ENCODE measurements around the gene OCEL1.
"Not testable (repeated sequence)": the region's sequence is repeated elsewhere in the genome, so short reads cannot be mapped to it uniquely, and the experiment has no call there.

The OCEL1 gene

GRCh38 chr19:17226002-17226933, at the start of gene OCEL1:
Gene OCEL1, plus strand, starts transcription at chr19:17226226. Its CDS starts 22 bp downstream, at chr19:17226248.
- peak; percentile 94 for DNase-seq (ENCODE audit: low read depth)

DNA sequence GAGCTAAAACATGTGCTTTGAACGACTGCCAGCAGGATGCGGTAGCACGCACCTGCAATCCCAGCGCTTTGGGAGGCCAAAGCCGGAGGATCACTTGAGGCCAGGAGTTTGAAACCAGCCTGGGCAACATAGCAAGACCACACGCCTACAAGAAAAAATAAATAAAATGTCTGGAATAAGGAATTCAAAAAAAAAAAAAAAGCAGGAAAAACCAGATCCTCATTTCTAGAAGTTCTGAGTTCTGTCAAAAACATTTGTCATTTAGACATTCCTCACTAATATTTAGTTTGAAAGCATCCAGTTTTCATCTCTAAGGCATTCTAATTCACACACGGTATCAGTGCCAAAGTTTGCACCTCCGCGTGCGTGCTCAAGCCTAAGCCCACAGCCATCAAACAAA, 47.7 kb upstream of the OCEL1 start:
- no peak for DNase-seq (ENCODE audit: low read depth)

DNA sequence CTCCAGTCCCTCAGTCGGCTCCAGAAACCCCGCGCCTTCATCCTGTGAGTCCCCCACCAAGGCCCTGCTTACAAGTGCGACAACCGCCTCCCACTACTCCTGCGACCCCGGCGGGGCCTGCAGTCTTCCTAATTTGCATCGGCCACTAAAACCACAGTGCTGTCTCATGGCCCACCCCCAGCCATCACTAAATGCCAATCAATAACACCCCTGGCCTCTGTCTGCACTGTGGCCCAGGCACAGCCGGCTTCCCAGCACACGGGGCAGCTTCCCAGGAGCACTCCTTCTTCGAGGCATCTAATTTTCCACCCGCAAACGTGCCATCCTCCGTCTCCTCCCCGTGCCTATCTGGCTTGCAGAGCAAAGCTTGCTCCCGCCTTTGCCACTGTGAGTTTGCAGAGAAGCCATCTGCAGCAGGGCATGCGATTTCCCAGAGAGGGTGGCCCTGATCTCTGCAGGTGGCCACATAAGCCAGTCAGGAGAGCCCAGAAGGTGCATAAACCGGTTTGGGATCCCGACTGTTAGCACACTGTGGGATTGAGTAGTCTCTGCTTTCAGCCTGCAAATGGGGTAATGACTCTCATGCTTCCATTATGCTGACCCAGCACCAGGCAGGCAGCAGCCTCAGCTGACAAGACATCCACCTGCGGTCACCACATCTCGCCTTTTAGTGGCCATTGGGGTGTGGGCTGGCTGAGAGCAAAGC, 44.9 kb upstream of the OCEL1 start:
- DNase-seq (ENCODE audit: low read depth): no peak

DNA sequence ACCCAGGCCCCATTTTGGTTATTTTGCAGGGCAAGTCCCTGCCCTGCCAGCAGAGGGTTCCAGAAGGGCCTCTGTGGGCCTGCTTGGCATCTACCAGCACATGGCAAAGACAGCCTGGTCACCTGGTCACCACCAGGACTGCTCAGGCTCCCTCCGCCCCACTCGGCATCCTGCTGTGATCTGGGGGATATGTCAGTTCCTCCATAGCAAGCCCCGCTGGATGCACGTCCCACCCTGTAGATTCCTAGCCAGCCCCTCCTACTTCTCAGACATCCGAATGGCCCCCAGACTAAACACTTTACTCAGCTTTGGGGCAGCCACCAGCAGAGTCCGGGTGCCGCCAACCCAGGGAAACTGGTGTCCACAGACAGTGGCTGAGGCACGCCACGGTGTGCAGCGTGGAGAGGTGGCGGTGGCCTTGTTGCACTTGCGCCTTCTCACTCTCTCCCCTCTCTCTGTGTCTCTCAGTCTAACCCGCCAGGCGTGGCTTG, 42.7 kb upstream of the OCEL1 start:
- DNase-seq (ENCODE audit: low read depth): no peak

- DNase-seq (ENCODE audit: low read depth): no peak
Observed at GRCh38 chr19:17183858-17184321, 42.1 kb upstream of the OCEL1 start.

GRCh38 chr19:17184371-17184841, 41.6 kb upstream of the OCEL1 start:
- peak; percentile 17 for DNase-seq (ENCODE audit: low read depth)

DNA sequence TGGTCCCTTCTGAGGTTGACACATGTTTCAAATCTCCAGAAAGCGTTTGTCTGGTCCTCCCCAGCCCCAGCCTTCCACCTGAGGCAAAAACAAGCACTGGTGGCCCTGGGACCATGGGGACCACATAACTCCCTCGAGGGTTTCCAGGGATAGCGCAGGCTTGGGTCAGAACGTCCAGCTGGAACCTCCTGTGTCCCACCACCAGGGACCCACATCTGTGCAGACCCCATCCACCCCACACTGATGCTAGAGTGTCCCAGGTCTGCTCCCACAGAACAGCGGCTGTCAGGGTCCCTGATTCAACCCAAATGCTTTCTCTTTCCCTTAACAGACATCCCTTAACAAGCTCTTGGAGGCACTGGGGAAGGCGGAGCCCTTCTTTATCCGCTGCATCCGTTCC, 40.4 kb upstream of the OCEL1 start:
- DNase-seq (ENCODE audit: low read depth): no peak

DNA sequence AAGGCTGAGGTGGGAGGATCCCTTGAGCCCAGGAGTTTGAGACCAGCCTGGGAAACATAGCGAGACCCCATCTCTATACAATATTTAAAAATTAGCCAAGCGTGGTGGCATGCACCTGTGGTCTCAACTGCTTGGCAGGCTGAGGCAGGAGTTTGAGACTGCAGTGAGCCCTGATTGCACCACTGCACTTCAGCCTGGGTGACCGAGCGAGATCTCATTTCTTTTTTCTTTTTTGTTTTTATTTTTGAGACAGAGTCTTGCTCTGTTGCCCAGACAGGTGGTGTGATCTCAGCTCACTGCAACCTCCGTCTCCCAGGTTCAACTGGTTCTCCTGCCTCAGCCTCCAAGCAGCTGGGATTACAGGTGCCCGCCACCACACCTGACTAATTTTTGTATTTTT, 34.3 kb upstream of the OCEL1 start:
- DNase-seq (ENCODE audit: low read depth): not testable (repeated sequence)

GRCh38 chr19:17192751-17193150, 33.3 kb upstream of the OCEL1 start:
- DNase-seq (ENCODE audit: low read depth): no peak

- DNase-seq (ENCODE audit: low read depth): no peak
Observed at GRCh38 chr19:17194608-17195007, 31.4 kb upstream of the OCEL1 start.

GRCh38 chr19:17195106-17195505, 30.9 kb upstream of the OCEL1 start:
- no peak for DNase-seq (ENCODE audit: low read depth)

- DNase-seq (ENCODE audit: low read depth): no peak
Observed at GRCh38 chr19:17196610-17197009, 29.4 kb upstream of the OCEL1 start.

GRCh38 chr19:17197666-17198065, 28.4 kb upstream of the OCEL1 start:
- no peak for DNase-seq (ENCODE audit: low read depth)

DNA sequence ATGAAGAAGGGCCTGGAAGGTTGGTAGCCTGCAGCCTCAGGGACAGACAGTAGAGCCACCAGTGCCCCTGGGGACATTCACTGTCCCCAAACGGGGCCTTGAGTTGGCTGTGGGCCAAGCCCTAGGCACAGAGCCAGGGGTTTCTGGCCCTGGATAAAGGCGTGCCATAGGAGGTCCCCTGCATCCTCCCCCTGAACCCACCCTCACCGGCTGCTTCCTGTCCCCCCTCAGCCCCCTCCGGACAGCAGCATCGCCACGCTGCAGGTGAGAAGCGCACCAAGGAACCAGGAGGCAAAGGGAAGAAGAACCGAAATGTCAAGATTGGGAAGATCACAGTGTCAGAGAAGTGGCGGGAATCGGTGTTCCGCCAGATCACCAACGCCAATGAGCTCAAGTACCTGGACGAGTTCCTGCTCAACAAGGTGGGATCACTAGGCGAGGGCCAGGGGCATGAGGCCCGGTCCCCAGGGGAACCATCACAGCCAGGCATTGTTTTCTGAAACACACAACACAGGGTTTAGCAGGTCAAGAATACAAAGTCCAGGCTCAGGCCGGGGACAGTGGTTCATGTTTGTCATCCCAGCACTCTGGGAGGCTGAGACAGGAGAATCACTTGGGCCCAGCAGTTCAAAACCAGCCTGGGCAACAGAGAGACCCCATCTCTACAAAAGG, 25.5 kb upstream of the OCEL1 start:
- DNase-seq (ENCODE audit: low read depth): no peak

- DNase-seq (ENCODE audit: low read depth): no peak
Observed at GRCh38 chr19:17202249-17202648, 23.8 kb upstream of the OCEL1 start.

DNA sequence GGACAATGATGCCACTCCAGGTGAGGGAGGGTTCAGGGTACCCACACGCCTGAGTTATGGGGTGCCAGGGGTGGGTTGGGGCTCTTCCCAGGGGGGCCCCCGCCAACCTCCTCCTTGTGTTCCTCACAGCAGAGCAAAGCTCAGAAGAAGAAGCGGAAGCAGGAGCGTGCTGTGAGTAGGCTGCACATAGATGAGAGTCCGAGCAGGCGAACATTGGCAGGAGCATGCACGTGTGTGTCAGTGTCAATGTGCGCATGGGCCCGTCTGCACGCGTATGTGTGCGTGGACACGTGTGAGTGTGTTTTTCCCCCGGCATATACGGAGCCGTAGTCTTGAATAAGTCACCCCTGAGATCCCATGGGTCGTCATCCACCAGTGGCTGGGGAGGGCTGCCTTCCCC, 23.3 kb upstream of the OCEL1 start:
- no peak for DNase-seq (ENCODE audit: low read depth)

DNA sequence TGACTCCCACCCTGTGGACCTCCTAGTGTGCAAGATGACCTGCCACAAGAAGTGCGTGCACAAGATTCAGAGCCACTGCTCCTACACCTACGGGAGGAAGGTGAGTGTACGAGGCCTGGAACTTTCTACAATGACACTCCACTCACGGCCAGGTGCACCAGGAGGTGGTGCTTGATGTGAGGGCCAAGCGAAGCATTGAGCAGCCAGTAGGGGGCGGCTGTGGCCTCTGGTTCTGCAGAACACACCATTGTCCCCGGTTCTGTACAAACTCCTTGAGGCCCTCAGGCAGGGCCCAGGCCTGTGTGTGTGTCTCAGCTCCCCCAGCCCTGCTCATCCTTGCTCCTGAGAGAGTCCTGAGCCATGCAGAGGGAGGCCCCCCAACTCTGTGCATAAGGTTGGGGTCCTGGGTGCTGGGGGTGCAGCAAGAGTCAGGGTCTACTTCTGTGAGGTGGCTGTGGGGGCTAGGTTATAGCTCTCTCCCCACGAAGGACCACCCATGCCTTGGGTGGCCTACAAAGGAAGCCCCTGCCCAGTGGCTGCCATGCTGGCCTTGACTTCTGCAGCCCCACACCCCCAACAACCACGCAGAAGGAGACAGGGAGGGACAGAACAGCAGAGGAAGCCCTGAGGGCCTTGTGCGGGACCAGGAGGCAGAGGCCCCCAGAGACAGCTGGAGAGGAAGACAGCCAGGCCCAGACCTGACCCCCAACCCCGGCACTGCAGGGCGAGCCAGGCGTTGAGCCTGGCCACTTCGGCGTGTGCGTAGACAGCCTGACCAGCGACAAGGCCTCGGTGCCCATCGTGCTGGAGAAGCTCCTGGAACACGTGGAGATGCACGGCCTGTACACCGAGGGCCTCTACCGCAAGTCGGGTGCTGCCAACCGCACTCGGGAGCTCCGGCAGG, 20.5 kb upstream of the OCEL1 start:
- DNase-seq (ENCODE audit: low read depth): no peak

- no peak for DNase-seq (ENCODE audit: low read depth)
Observed at GRCh38 chr19:17206736-17207581, 19.1 kb upstream of the OCEL1 start.

GRCh38 chr19:17209126-17210036, 16.6 kb upstream of the OCEL1 start:
- no peak for DNase-seq (ENCODE audit: low read depth)
